HepG2 (cell line): ENCODE results near the gene IKBIP. TPM values are rescaled to one million over a fixed set of nuclear protein-coding genes. Genes with fewer than 3 reads are reported as not detected.

ENCODE experiments used
- FOXC1 ChIP-seq: sonication (generic); formaldehyde crosslinking; IDR thresholded peaks from 2 replicates; pipeline ENCODE4 v1.8.0; 2022; ENCODE audit warnings: mild to moderate bottlenecking, missing genetic modification reagents, borderline replicate concordance
- FOXO1 ChIP-seq: sonication (generic); formaldehyde crosslinking; IDR thresholded peaks from 2 replicates; pipeline ENCODE4 v1.4.0; 2020; ENCODE audit warnings: missing genetic modification reagents
- HNRNPUL1 ChIP-seq: fragments of 200-400 bp; formaldehyde crosslinking; IDR thresholded peaks from 2 replicates; pipeline ENCODE4 v1.6.1; 2017; ENCODE audit warnings: low read depth, mild to moderate bottlenecking, low read length, moderate library complexity
- IRF2 ChIP-seq: IDR thresholded peaks from 2 replicates; pipeline ENCODE4 v1.6.1; 2018; ENCODE audit warnings: missing genetic modification reagents, missing compliant biosample characterization
- RBAK ChIP-seq: sonication (generic); formaldehyde crosslinking; IDR thresholded peaks from 2 replicates; pipeline ENCODE4 v1.5.1; 2020; ENCODE audit warnings: mild to moderate bottlenecking, missing genetic modification reagents
- SIX4 ChIP-seq: sonication (generic); formaldehyde crosslinking; IDR thresholded peaks from 2 replicates; pipeline ENCODE4 v1.4.0; 2020; ENCODE audit warnings: missing genetic modification reagents
- ZBTB42 ChIP-seq: sonication (generic); formaldehyde crosslinking; IDR thresholded peaks from 2 replicates; pipeline ENCODE4 v1.5.0; 2020; ENCODE audit warnings: mild to moderate bottlenecking, missing genetic modification reagents
- ZNF318 ChIP-seq: sonication (generic); formaldehyde crosslinking; IDR thresholded peaks from 2 replicates; pipeline ENCODE4 v1.4.0; 2020; ENCODE audit warnings: mild to moderate bottlenecking, missing genetic modification reagents
- ZNF33B ChIP-seq: sonication (generic); formaldehyde crosslinking; IDR thresholded peaks from 2 replicates; pipeline ENCODE4 v1.5.1; 2020; ENCODE audit warnings: mild to moderate bottlenecking, missing genetic modification reagents
- ZNF383 ChIP-seq: sonication (generic); formaldehyde crosslinking; IDR thresholded peaks from 2 replicates; pipeline ENCODE4 v1.4.0; 2020; ENCODE audit warnings: missing genetic modification reagents, mild to moderate bottlenecking, borderline replicate concordance
- ZNF407 ChIP-seq: sonication (generic); formaldehyde crosslinking; IDR thresholded peaks from one replicate; pipeline ENCODE4 v1.5.1; 2020; ENCODE audit warnings: mild to moderate bottlenecking, missing genetic modification reagents; ENCODE audit errors: not compliant biosample characterization
- ZNF652 ChIP-seq: IDR thresholded peaks from 2 replicates; pipeline ENCODE4 v1.6.1; 2016; ENCODE audit warnings: low read depth, borderline replicate concordance
- ZNF709 ChIP-seq: sonication (generic); formaldehyde crosslinking; IDR thresholded peaks from 2 replicates; pipeline ENCODE4 v1.5.0; 2020; ENCODE audit warnings: mild to moderate bottlenecking, missing genetic modification reagents
- polyA plus RNA-seq, 8 experiments: library from polyadenylated mRNA; depleted of rRNA in 3 of 8; stranded (reverse) in 7 of 8; unstranded in 1 of 8; fragments of >200 nt; fragmentation: Illumina TruSeq in 4 of 8; extraction: Trizol in 4 of 8; gene quantifications; 2 replicates each; pipeline versions ENCODE4 v1.2.1 to v1.2.3, GENCODE V29; 2011 to 2016; ENCODE audit warnings: low read depth in 4 of 8, missing spikeins in 1 of 8, mixed read lengths in 1 of 8; ENCODE audit not compliant: insufficient read depth in 1 of 8
- total RNA-seq, 5 experiments: library from RNA; depleted of rRNA; stranded (reverse); fragments of >200 nt; fragmentation: Illumina TruSeq; extraction: Trizol; gene quantifications; 2 replicates each; pipeline ENCODE4 v1.2.3, GENCODE V29; 2016; ENCODE audit warnings: low read depth in 1 of 5

The IKBIP gene
- total and polyA plus RNA-seq, 2 of the 13 experiments (the other 11 are each of a cell fraction or from before 2014, with no cell fraction given) = 20.0 to 55.5 TPM

GRCh38 chr12:98593351-98594049 lies 51.1 kb downstream of the IKBIP start, which contains the start of gene SLC25A3 (continued):
- no peak for TF ChIP-seq ZNF318 (CRISPR knock-in tag)
- no peak for TF ChIP-seq SIX4 (CRISPR knock-in tag)
- 0 out of 2 replicates have a peak, but pooled peaks have one; percentile 29 for TF ChIP-seq ZNF652 (CRISPR knock-in tag)
- TF ChIP-seq FOXO1 (CRISPR knock-in tag) = peak; percentile 65; the same call in 1 of the 2 replicates
- peak; percentile 37 for TF ChIP-seq ZNF407 (CRISPR knock-in tag)
- TF ChIP-seq ZBTB42 (CRISPR knock-in tag) = peak; percentile 78; the same call in 1 of the 2 replicates
- TF ChIP-seq ZNF383 (CRISPR knock-in tag) = no peak
- TF ChIP-seq ZNF709 (CRISPR knock-in tag) = peak; percentile 74; the same call in 1 of the 2 replicates
- TF ChIP-seq IRF2 (CRISPR knock-in tag) = peak; percentile 87
- TF ChIP-seq ZNF33B = no peak
- TF ChIP-seq RBAK (CRISPR knock-in tag) = no peak
- TF ChIP-seq HNRNPUL1 = no peak
- TF ChIP-seq FOXC1 (CRISPR knock-in tag) = peak; percentile 70; the same call in 1 of the 2 replicates
